Uterus (tissue), 4 donors: ENCODE measurements around the gene TAS2R60. TPM values are rescaled to one million over a fixed set of nuclear protein-coding genes. Genes with fewer than 3 reads are reported as not detected.

ENCODE experiments used
- DNase-seq, 2 donors: peaks; one replicate each; pipeline ENCODE4 v3.0.0-alpha.2; 2019 to 2020
- H3K27ac ChIP-seq, 2 donors: fragments of 200-600 bp; sonication (generic); 1 replicate in 1 of 2; 2 replicates in 1 of 2; pipeline ENCODE4 v1.5.1; 2016 to 2018
- H3K27me3 ChIP-seq, 2 donors: fragments of 200-600 bp; sonication (generic); one replicate each; pipeline ENCODE4 v1.5.1; 2018 to 2019; ENCODE audit warnings: control low read depth in 1 of 2
- H3K36me3 ChIP-seq, 2 donors: fragments of 200-600 bp; sonication (generic); one replicate each; pipeline ENCODE4 v1.5.1; 2019; ENCODE audit warnings: control low read depth in 1 of 2
- H3K4me1 ChIP-seq, 2 donors: fragments of 200-600 bp; sonication (generic); one replicate each; pipeline ENCODE4 v1.5.1; 2018 to 2019; ENCODE audit warnings: control low read depth in 1 of 2
- H3K4me3 ChIP-seq, 2 donors: fragments of 200-600 bp; sonication (generic); 1 replicate in 1 of 2; 2 replicates in 1 of 2; pipeline ENCODE4 v1.5.1; 2018 to 2019; ENCODE audit warnings: mild to moderate bottlenecking in 1 of 2
- H3K9me3 ChIP-seq, 2 donors: fragments of 200-600 bp; sonication (generic); one replicate each; pipeline ENCODE4 v1.5.1; 2019; ENCODE audit warnings: control low read depth in 1 of 2
- CTCF ChIP-seq, 4 experiments: fragments of 200-600 bp in 2 of 4; fragments of 450-650 bp in 2 of 4; sonication (generic) in 2 of 4; IDR thresholded peaks; one replicate each; pipeline ENCODE4 v1.5.1; 2016 to 2019; ENCODE audit warnings: antibody characterized with exemption in 4 of 4, mild to moderate bottlenecking in 2 of 4, moderate library complexity in 1 of 4
- POLR2A ChIP-seq, 2 donors: fragments of 450-650 bp; IDR thresholded peaks; one replicate each; pipeline ENCODE4 v1.6.1; 2016; ENCODE audit warnings: antibody characterized with exemption in 2 of 2, mild to moderate bottlenecking in 1 of 2, moderate library complexity in 1 of 2
- intact Hi-C: fragments of 100-400 bp; cut with DNase I; formaldehyde crosslinking; loops from one replicate; pipeline ENCODE4 v1.15.1; 2023; ENCODE audit warnings: low total_unique reads
- total RNA-seq, 4 donors: library from RNA; depleted of rRNA in 3 of 4; stranded (reverse); fragments of >200 nt in 3 of 4; gene quantifications; one replicate each; pipeline versions ENCODE4 v1.1.0 to v1.2.4, GENCODE V29; 2014 to 2023
- donor health status: DM: yes; HTN: yes; CAD: no.

The TAS2R60 gene
- total RNA-seq, 4 donors from 2014 or later = 3.3 TPM; not detected in 3

GRCh38 chr7:143447466-143447865 lies 4.2 kb downstream of the TAS2R60 start:
- TF ChIP-seq POLR2A (IDR thresholded peaks at IDR 0.05) (no peak), CTCF (IDR thresholded peaks at IDR 0.05) (no peak)
- no peaks in the 10 kb centered on the region for H3K36me3 ChIP-seq
- intact Hi-C loops = no loop called here

GRCh38 chr7:143448429-143448828 lies 5.2 kb downstream of the TAS2R60 start:
- Histone ChIP-seq H3K4me1 (no peaks in the 10 kb centered on the region), H3K9me3 (no peaks in the 10 kb centered on the region), H3K27me3 (no peaks in the 10 kb centered on the region), H3K4me3 (no peak overlapping the region), H3K36me3 (no peaks in the 10 kb centered on the region), H3K27ac (no peak overlapping the region)
- intact Hi-C loops = no loop called here
- no peak for TF ChIP-seq POLR2A (IDR thresholded peaks at IDR 0.05)
- TF ChIP-seq CTCF (IDR thresholded peaks at IDR 0.05) = no peak
- no peak for DNase-seq

More at GRCh38 chr7:143447466-143447865, 4.2 kb downstream of the TAS2R60 start:
- H3K4me1 ChIP-seq = no peaks in the 10 kb centered on the region
- H3K27me3 ChIP-seq = no peaks in the 10 kb centered on the region
- no peak overlapping the region for H3K27ac ChIP-seq
- no peak for DNase-seq
- H3K9me3 ChIP-seq = no peaks in the 10 kb centered on the region
- no peak overlapping the region for H3K4me3 ChIP-seq

- Histone ChIP-seq H3K4me1 (no peaks in the 10 kb centered on the region), H3K27me3 (no peaks in the 10 kb centered on the region), H3K27ac (no peak overlapping the region), H3K36me3 (no peaks in the 10 kb centered on the region), H3K9me3 (no peaks in the 10 kb centered on the region), H3K4me3 (no peak overlapping the region)
- TF ChIP-seq CTCF (IDR thresholded peaks at IDR 0.05) (no peak), POLR2A (IDR thresholded peaks at IDR 0.05) (no peak)
- no peak for DNase-seq
- intact Hi-C loops = no loop called here
Measured at GRCh38 chr7:143449793-143450192, 6.5 kb downstream of the TAS2R60 start.

GRCh38 chr7:143451122-143451521 lies 7.9 kb downstream of the TAS2R60 start:
- Histone ChIP-seq H3K36me3 (no peaks in the 10 kb centered on the region), H3K27me3 (no peaks in the 10 kb centered on the region), H3K4me3 (no peak overlapping the region), H3K27ac (no peak overlapping the region), H3K4me1 (no peaks in the 10 kb centered on the region), H3K9me3 (no peaks in the 10 kb centered on the region)
- intact Hi-C loops = no loop called here
- no peak for DNase-seq
- no peak for TF ChIP-seq CTCF (IDR thresholded peaks at IDR 0.05)
- no peak for TF ChIP-seq POLR2A (IDR thresholded peaks at IDR 0.05)

GRCh38 chr7:143451746-143452145 lies 8.5 kb downstream of the TAS2R60 start:
- Histone ChIP-seq H3K27me3 (no peaks in the 10 kb centered on the region), H3K4me1 (no peaks in the 10 kb centered on the region), H3K27ac (no peak overlapping the region), H3K9me3 (no peaks in the 10 kb centered on the region), H3K36me3 (no peaks in the 10 kb centered on the region), H3K4me3 (no peak overlapping the region)
- DNase-seq = no peak
- no peak for TF ChIP-seq POLR2A (IDR thresholded peaks at IDR 0.05)
- TF ChIP-seq CTCF (IDR thresholded peaks at IDR 0.05) = no peak
- intact Hi-C loops = no loop called here
